GM12801 (cell line): Measurements from ENCODE around the gene HHIPL2.

Source experiments
- CTCF ChIP-seq: IDR thresholded peaks from one replicate; pipeline ENCODE4 v1.5.1; 2011; ENCODE audit warnings: control low read depth; ENCODE audit not compliant: insufficient read length; ENCODE audit errors: extremely low read depth

HHIPL2 gene

GRCh38 chr1:222522105-222522915 lies 25.6 kb downstream of the HHIPL2 start:
- no peak for TF ChIP-seq CTCF

- TF ChIP-seq CTCF = no peak
Measured at GRCh38 chr1:222521299-222522104, 26.4 kb downstream of the HHIPL2 start.
